HepG2 (cell line): ENCODE results near the gene EVL. TPM values are rescaled to one million over a fixed set of nuclear protein-coding genes. Genes with fewer than 3 reads are reported as not detected.

ENCODE experiments used
- ARID5B ChIP-seq: IDR thresholded peaks from 2 replicates; pipeline ENCODE4 v1.4.0; 2020; ENCODE audit warnings: mild to moderate bottlenecking, missing genetic modification reagents
- CHD4 ChIP-seq: fragments of 200-600 bp; sonication (generic); IDR thresholded peaks from 2 replicates; pipeline ENCODE4 v1.7.0; 2017; ENCODE audit warnings: mild to moderate bottlenecking, low read length, borderline replicate concordance
- E2F5 ChIP-seq: sonication (generic); formaldehyde crosslinking; conservative IDR thresholded peaks from 2 replicates; pipeline ENCODE4 v1.4.0; 2020; ENCODE audit warnings: missing genetic modification reagents
- FOSL1 ChIP-seq: sonication (generic); formaldehyde crosslinking; IDR thresholded peaks from 2 replicates; pipeline ENCODE4 v1.9.0; 2021; ENCODE audit warnings: missing genetic modification reagents, borderline replicate concordance
- MTERF4 ChIP-seq: sonication (generic); formaldehyde crosslinking; IDR thresholded peaks from 2 replicates; pipeline ENCODE4 v1.8.0; 2023; ENCODE audit warnings: mild to moderate bottlenecking, missing genetic modification reagents
- NFYC ChIP-seq: IDR thresholded peaks from 2 replicates; pipeline ENCODE4 v1.6.1; 2016; ENCODE audit warnings: missing genetic modification reagents, missing compliant biosample characterization
- PRPF4 ChIP-seq: fragments of 200-400 bp; formaldehyde crosslinking; IDR thresholded peaks from 2 replicates; pipeline ENCODE4 v1.6.1; 2016; ENCODE audit warnings: low read length, low read depth; ENCODE audit not compliant: poor library complexity, severe bottlenecking
- TP53 ChIP-seq: sonication (generic); formaldehyde crosslinking; conservative IDR thresholded peaks from 2 replicates; pipeline ENCODE4 v1.4.0; 2020; ENCODE audit warnings: missing genetic modification reagents
- ZBTB21 ChIP-seq: sonication (generic); formaldehyde crosslinking; IDR thresholded peaks from 2 replicates; pipeline ENCODE4 v1.4.0; 2020; ENCODE audit warnings: missing genetic modification reagents
- ZIK1 ChIP-seq: sonication (generic); formaldehyde crosslinking; IDR thresholded peaks from 2 replicates; pipeline ENCODE4 v1.5.0; 2020; ENCODE audit warnings: mild to moderate bottlenecking, low read depth, missing genetic modification reagents, borderline replicate concordance
- ZNF253 ChIP-seq: sonication (generic); formaldehyde crosslinking; IDR thresholded peaks from 2 replicates; pipeline ENCODE4 v1.8.0; 2022; ENCODE audit warnings: mild to moderate bottlenecking, missing genetic modification reagents, borderline replicate concordance
- ZNF280B ChIP-seq: sonication (generic); formaldehyde crosslinking; IDR thresholded peaks from 2 replicates; pipeline ENCODE4 v1.5.0; 2020; ENCODE audit warnings: missing genetic modification reagents, mild to moderate bottlenecking, borderline replicate concordance
- ZNF326 ChIP-seq: sonication (generic); formaldehyde crosslinking; IDR thresholded peaks from 2 replicates; pipeline ENCODE4 v1.4.0; 2020; ENCODE audit warnings: missing genetic modification reagents, borderline replicate concordance
- ZNF687 ChIP-seq: sonication (generic); formaldehyde crosslinking; IDR thresholded peaks from 2 replicates; pipeline ENCODE4 v1.5.1; 2020; ENCODE audit warnings: mild to moderate bottlenecking, missing genetic modification reagents, moderate library complexity
- polyA plus RNA-seq, 8 experiments: library from polyadenylated mRNA; depleted of rRNA in 3 of 8; stranded (reverse) in 7 of 8; unstranded in 1 of 8; fragments of >200 nt; fragmentation: Illumina TruSeq in 4 of 8; extraction: Trizol in 4 of 8; gene quantifications; 2 replicates each; pipeline versions ENCODE4 v1.2.1 to v1.2.3, GENCODE V29; 2011 to 2016; ENCODE audit warnings: low read depth in 4 of 8, missing spikeins in 1 of 8, mixed read lengths in 1 of 8; ENCODE audit not compliant: insufficient read depth in 1 of 8
- total RNA-seq, 5 experiments: library from RNA; depleted of rRNA; stranded (reverse); fragments of >200 nt; fragmentation: Illumina TruSeq; extraction: Trizol; gene quantifications; 2 replicates each; pipeline ENCODE4 v1.2.3, GENCODE V29; 2016; ENCODE audit warnings: low read depth in 1 of 5

The EVL gene
- total and polyA plus RNA-seq, 2 of the 13 experiments (the other 11 are each of a cell fraction or from before 2014, with no cell fraction given), result 15.1 to 31.2 TPM

GRCh38 chr14:100192672-100193416, 127.6 kb downstream of the EVL start (continued):
- TF ChIP-seq ARID5B (CRISPR knock-in tag), result peak; percentile 81
- TF ChIP-seq CHD4, result no peak
- TF ChIP-seq E2F5 (CRISPR knock-in tag), result peak; percentile 80
- no peak for TF ChIP-seq ZNF280B (CRISPR knock-in tag)
- TF ChIP-seq ZIK1, result peak; percentile 52; the same call in 1 of the 2 replicates
- peak; percentile 92 for TF ChIP-seq MTERF4 (CRISPR knock-in tag)
- TF ChIP-seq FOSL1 (CRISPR knock-in tag), result peak; percentile 44; the same call in 1 of the 2 replicates
- no peak for TF ChIP-seq ZBTB21
- TF ChIP-seq NFYC, result peak; percentile 93
- no peak for TF ChIP-seq PRPF4
- TF ChIP-seq ZNF687, result peak; percentile 98
- TF ChIP-seq TP53 (CRISPR knock-in tag), result peak; percentile 86; the same call in 1 of the 2 replicates
- 0 out of 2 replicates have a peak, but pooled peaks have one; percentile 67 for TF ChIP-seq ZNF253 (CRISPR knock-in tag)
- 0 out of 2 replicates have a peak, but pooled peaks have one; percentile 29 for TF ChIP-seq ZNF326 (CRISPR knock-in tag)
